CD4-positive, alpha-beta T cell treated with Interleukin-4 for 4 hours (primary cell): Measurements from ENCODE around the gene CFAP46.
"Not testable (repeated sequence)": the region's sequence is repeated elsewhere in the genome, so short reads cannot be mapped to it uniquely, and the experiment has no call there.

Source experiments
- DNase-seq: peaks from one replicate; pipeline ENCODE4 v3.0.0-alpha.2; 2020

Gene CFAP46

DNA sequence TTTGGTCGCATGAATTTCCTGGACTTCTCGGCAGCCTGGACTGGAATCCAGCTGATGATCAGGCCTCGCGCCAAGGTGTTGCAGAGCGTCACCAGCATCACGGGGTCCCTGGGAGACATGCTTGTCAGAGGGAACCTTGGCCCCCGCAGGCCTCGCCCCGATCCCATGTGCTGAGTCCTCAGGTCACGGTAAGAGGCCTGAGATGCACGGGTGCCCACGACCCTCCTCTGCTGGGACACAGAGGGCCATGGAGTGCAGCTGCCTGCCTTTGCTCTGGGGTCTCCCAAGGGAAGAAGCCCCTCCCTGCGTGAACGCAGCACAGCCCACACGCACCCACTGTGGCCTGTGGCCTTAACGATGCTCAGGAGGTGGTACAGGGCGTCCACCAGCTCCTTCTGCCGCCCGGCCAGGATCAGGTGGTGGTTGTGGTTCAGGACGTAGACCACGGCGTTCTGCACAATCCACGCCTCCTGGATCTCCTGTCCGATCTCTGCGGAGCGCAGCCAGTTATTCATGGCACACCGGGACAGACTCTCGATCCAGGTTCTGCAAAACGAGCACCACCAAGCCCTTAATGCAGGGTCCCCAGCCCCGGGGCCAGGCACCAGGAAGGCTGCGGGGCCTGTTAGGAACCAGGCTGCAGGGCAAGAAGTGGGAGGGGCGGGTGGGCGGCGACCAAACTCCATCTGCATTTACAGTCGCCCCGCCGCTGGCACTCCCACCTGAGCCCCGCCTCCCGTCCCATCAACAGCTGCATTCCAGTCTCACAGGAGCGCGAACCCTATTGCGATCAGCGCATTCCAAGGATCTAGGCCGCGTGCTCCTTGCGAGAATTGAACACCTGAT is 29.4 kb downstream of the CFAP46 start:
- no peak for DNase-seq

DNA sequence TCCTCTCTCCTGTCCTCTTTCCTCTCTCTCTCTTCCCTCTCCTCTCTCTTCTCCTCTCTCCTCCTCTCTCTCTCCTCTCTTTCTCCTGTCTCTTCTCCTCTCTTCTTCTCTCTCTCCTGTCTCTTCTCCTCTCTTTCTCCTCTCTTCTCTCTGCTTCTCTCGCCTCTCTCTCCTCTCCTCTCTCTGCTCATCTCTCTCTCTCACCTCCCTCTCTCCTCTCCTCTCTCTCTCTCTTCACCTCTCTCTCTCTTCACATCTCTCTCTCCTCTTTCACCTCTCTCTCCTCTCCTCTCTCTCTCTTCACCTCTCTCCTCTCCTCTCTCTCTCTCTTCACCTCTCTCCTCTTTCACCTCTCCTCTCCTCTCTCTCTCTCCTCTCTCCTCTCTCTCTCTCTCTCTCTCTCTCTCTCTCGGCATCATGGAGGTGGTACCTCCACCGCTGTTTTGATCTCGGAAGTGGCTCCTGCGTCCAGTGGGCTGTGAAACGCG is 30.1 kb downstream of the CFAP46 start:
- no peak for DNase-seq

GRCh38 chr10:132911786-132912097 is 30.6 kb downstream of the CFAP46 start:
- DNase-seq, result no peak

DNA sequence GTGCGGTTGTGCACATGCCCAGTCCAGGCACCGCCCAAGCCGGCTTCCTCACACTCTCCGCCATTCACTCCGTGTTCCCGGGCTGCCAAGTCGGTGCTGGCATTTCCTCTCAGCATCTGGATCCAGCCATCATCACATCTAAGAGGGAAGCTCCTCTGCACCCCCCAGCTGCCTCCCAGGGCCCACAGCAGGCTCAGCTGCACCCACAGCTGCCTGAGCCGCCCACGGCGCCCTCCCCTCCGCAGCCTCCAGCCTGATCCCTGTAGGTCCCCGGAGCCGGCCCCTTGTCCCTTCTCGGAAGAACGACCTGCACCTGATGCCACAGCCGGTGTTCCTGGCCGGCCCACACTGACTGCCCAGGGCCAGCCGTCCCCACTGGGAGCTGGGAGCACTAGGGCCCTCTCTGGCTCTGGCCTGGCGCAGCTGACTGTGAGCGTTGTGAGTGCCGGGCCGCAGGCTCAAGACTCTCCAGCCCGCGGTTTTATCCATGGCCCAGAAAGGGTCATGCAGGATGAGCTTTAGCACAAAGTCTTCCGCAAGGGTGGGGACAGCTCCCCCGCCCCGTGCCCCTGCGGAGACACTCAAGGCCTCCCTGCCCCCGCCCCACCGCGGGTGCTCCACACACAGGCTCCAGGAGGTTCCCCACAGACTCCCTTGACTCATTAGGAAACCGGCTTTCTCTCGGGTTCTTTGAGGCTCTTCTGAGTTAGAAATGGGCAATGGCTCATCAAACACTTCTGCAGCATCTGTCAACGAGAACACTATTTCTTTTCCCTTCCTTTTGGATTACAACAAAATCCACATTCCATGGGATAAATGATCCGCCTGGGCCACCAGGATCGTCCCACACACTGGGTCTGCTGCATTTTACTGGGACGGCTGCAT is 31.2 kb downstream of the CFAP46 start:
- DNase-seq, result no peak

DNA sequence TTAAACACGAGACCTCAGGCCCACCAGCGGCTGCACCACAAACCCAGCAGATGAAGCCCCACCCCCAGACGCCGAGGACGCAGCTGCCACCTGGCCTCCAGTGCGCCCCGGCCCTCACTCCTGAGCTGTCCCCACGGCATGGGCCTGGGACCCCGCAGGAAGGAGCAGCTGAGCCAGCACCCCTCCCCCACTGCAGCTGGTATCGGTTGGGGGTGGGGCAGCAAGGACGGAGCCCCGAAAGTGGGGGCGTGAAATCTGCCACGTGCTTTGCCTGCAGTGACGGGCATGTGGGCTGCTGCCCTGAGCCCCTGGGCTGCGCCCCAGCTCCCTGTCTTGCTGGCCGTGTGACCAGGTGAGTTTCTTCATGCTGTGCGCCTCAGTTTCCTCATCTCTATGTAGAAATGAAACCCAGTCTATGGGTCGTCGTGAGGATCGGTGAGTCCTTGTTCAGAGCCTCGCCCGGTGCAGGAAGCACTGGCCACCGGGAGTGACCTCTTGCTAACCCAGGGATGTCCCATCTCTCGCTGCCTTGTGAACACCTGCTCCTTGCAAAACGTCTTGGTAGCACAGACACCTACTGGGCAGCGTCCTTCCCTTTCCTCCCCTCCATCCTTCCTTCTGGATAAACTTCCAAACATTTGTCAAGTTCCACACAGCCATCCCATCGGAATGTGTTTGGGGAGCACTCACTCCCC is 32.0 kb downstream of the CFAP46 start:
- DNase-seq, result no peak

GRCh38 chr10:132909491-132910071 is 32.8 kb downstream of the CFAP46 start:
- no peak for DNase-seq

GRCh38 chr10:132908621-132909295 is 33.6 kb downstream of the CFAP46 start:
- DNase-seq, result no peak

GRCh38 chr10:132907821-132908620 is 34.3 kb downstream of the CFAP46 start:
- DNase-seq, result no peak

DNA sequence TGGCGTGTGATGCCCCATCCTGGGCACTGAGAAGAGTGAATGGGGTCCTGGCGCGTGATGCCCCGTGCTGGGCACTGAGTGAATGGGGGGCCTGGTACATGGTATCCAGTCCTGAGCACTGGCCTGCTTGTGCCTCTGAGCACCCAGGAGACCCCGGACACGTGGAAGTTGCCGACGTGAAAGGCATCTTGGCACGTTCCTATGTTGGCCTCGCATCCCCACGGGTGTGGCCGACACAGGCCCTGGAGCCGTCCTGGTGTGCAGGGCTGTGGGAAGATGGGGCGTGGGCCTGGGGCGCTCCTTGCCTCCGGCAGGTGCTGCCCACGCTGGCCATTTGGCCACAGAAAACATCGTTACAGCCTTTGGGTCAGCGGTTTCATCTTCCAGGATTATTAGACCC is 35.5 kb downstream of the CFAP46 start:
- no peak for DNase-seq

GRCh38 chr10:132906106-132906505 is 36.3 kb downstream of the CFAP46 start:
- DNase-seq, result no peak

DNA sequence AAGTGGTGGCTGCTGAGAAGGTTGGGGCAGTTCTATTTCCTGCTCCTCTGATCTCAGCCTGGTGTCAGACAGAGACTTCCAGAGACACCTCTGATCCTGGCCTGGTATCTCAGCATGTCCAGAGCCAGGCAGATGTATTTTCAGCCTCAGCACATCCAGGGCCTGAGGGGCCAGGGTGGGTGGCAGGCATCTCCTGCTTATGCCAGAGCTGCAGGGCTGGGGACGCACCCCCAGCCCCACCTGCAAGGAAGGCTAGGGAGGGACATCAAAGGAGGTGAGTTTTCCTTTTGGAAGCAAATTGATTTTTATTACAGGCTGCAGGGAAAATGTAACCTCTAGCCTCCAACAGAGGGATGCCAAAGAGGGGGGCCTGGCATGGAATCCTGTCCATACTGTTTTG is 36.7 kb downstream of the CFAP46 start:
- no peak for DNase-seq

DNA sequence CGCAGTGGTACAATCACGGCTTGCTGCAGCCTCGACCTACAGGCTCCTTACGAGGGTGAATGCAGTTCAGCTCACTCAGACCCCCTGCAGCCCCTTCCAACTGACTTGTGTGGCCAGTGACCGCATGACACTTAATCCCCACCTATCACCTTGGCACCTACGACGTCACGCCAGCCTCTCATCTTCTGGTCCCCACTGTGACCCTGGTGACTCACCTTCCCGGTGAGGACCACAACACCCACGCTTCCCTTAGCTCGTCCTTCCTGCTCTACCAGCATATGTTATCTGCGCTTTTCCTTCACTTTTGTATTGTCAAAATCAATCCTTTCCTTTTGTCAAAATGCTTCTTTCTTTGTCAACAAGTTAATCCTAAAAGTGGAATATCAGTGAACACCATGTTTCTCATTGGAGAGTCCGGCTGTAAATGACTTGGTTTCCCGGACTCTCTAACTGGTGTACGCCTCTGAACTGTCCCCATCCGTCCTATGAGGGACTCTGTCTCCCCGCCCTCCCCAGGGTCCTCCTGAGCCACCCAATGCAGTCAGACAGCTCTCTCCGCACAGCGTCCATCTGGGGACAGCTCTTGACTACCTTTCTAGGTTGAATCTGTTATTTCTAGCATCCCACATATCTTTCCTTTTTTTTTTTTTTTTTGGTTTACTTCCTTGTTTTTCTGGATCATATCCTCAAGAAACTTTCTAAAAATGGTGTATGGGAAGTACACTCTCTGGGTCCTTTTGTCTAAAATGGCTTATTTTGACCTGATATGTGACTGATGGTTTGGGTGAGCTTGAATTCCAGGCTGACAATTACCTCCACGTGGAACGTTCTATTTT is 37.3 kb downstream of the CFAP46 start:
- no peak for DNase-seq

GRCh38 chr10:132904181-132904813 is 38.1 kb downstream of the CFAP46 start:
- DNase-seq, result peak; percentile 29

- DNase-seq, result not testable (repeated sequence)
Observed at GRCh38 chr10:132902656-132903575, 39.5 kb downstream of the CFAP46 start.

- DNase-seq, result no peak
Observed at GRCh38 chr10:132901351-132901750, 41.0 kb downstream of the CFAP46 start.

- DNase-seq, result no peak
Observed at GRCh38 chr10:132900211-132900756, 42.1 kb downstream of the CFAP46 start.

DNA sequence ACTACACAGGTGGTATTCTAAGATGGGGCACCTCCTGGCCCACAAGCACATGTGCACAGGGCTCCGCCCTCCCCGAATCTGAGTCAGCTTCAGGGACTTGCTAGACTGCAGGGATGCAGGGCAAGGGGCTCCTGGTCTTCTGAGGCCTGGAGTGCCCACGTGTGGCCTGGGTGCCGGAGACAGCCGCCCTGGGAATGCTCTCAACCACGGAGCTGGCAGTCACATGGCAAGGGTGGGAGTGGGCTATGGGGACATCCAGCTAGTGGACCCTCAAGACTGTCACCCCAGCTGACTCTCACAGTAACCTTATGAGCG is 42.7 kb downstream of the CFAP46 start:
- no peak for DNase-seq

- no peak for DNase-seq
Observed at GRCh38 chr10:132899054-132899750, 43.2 kb downstream of the CFAP46 start.
